ENCODE results near the gene CYP24A1.

CYP24A1 gene

GRCh38 chr20:54201268-54201846 lies 27.6 kb upstream of the CYP24A1 start:
- DNase-seq = no peak

- DNase-seq = no peak
These were observed 26.9 kb upstream of the CYP24A1 start for GRCh38 chr20:54200487-54201267.

GRCh38 chr20:54199721-54200176 lies 26.0 kb upstream of the CYP24A1 start:
- DNase-seq = peak; percentile 82

- no peak for DNase-seq
These were observed 25.5 kb upstream of the CYP24A1 start for GRCh38 chr20:54199283-54199682.

- peak; percentile 50 for DNase-seq
These were observed 24.1 kb upstream of the CYP24A1 start for GRCh38 chr20:54197621-54198604.

GRCh38 chr20:54195483-54196472 lies 22.0 kb upstream of the CYP24A1 start:
- DNase-seq = no peak

GRCh38 chr20:54194724-54195438 lies 21.1 kb upstream of the CYP24A1 start:
- peak; percentile 26 for DNase-seq

- no peak for DNase-seq
These were observed 20.0 kb upstream of the CYP24A1 start for GRCh38 chr20:54193817-54194216.

- DNase-seq = no peak
These were observed 16.4 kb upstream of the CYP24A1 start for GRCh38 chr20:54190217-54190616.

GRCh38 chr20:54189630-54190029 lies 15.8 kb upstream of the CYP24A1 start:
- DNase-seq = no peak

- no peak for DNase-seq
These were observed 14.5 kb upstream of the CYP24A1 start for GRCh38 chr20:54188132-54188849.

- no peak for DNase-seq
These were observed 11.3 kb upstream of the CYP24A1 start for GRCh38 chr20:54184904-54185626.

GRCh38 chr20:54184071-54184470 lies 10.3 kb upstream of the CYP24A1 start:
- no peak for DNase-seq

GRCh38 chr20:54180931-54181330 lies 7.1 kb upstream of the CYP24A1 start:
- DNase-seq = no peak

GRCh38 chr20:54179946-54180345 lies 6.2 kb upstream of the CYP24A1 start:
- no peak for DNase-seq

- DNase-seq = no peak
These were observed 4.5 kb upstream of the CYP24A1 start for GRCh38 chr20:54178256-54178655.

- no peak for DNase-seq
These were observed 3.6 kb upstream of the CYP24A1 start for GRCh38 chr20:54177378-54177777.

- no peak for DNase-seq
These were observed 2.8 kb upstream of the CYP24A1 start for GRCh38 chr20:54176610-54177009.

- no peak for DNase-seq
These were observed 830 bp upstream of the CYP24A1 start for GRCh38 chr20:54174457-54175175.
